ENCODE data around the gene GRID1. TPM values are rescaled to one million over a fixed set of nuclear protein-coding genes. Genes with fewer than 3 reads are reported as not detected.

The GRID1 gene
- total and polyA plus RNA-seq, 4 donors, result 1.1 to 3.8 TPM; not detected in 2

GRCh38 chr10:86403183-86403797 lies 36.7 kb upstream of the GRID1 start:
- WGBS, 2 donors, result 39 to 45% methylated on average over 6 of the region's 6 CpGs
- H3K4me1 ChIP-seq (ENCODE audit: control insufficient read depth in 1 of 2, insufficient read depth in 2 of 2, low read length in 2 of 2), result peaks cover 0 to 2% of the 10 kb centered on the region in 2 donors
- no peak overlapping the region for H3K4me3 ChIP-seq (ENCODE audit: low read length in 2 of 2)
- no peaks in the 10 kb centered on the region for H3K9me3 ChIP-seq (ENCODE audit: control insufficient read depth, low read length)
- DNase-seq (no peak), ATAC-seq (ENCODE audit: low FRiP score) (no peak)
- no peaks in the 10 kb centered on the region for H3K27me3 ChIP-seq (ENCODE audit: control insufficient read depth in 1 of 2, insufficient read depth in 2 of 2, low read length in 1 of 2)
- no peak overlapping the region for H3K27ac ChIP-seq (ENCODE audit: low read depth in 1 of 2, low read length in 2 of 2)
- intact Hi-C loops (cut with DNase I), result loop anchor here (5.0 to 10.0 kb wide), 6 partner anchors 44 to 279 kb away; partner anchors contain the start of genes LDB3 (in 1 of the 2) and WAPL (in 1 of the 2)
- no peaks in the 10 kb centered on the region for H3K36me3 ChIP-seq (ENCODE audit: control insufficient read depth in 1 of 2, insufficient read depth in 2 of 2, low read length in 1 of 2)

- intact Hi-C loops (cut with DNase I), result loop anchor here (5.0 to 10.0 kb wide), 6 partner anchors 45 to 280 kb away; partner anchors contain the start of genes LDB3 (in 1 of the 2) and WAPL (in 1 of the 2)
- Histone ChIP-seq H3K4me3 (ENCODE audit: low read length in 2 of 2) (no peak overlapping the region), H3K9me3 (ENCODE audit: control insufficient read depth, low read length) (no peaks in the 10 kb centered on the region), H3K27ac (ENCODE audit: low read depth in 1 of 2, low read length in 2 of 2) (peak overlapping the region in 1 of 2 donors; percentile 20), H3K27me3 (ENCODE audit: control insufficient read depth in 1 of 2, insufficient read depth in 2 of 2, low read length in 1 of 2) (no peaks in the 10 kb centered on the region), H3K36me3 (ENCODE audit: control insufficient read depth in 1 of 2, insufficient read depth in 2 of 2, low read length in 1 of 2) (no peaks in the 10 kb centered on the region), H3K4me1 (ENCODE audit: control insufficient read depth in 1 of 2, insufficient read depth in 2 of 2, low read length in 2 of 2) (peaks cover 0 to 2% of the 10 kb centered on the region in 2 donors)
- WGBS, 2 donors, result 5 to 6% methylated on average over 18 of the region's 18 CpGs
- DNase-seq, result peak in 1 of 2 donors; percentile 60
- no peak for ATAC-seq (ENCODE audit: low FRiP score)
Observed at GRCh38 chr10:86402283-86402941, 35.8 kb upstream of the GRID1 start.

- ATAC-seq (ENCODE audit: low FRiP score) (no peak), DNase-seq (peak in 1 of 2 donors; percentile 59)
- Histone ChIP-seq H3K27me3 (ENCODE audit: control insufficient read depth in 1 of 2, insufficient read depth in 2 of 2, low read length in 1 of 2) (no peaks in the 10 kb centered on the region), H3K4me1 (ENCODE audit: control insufficient read depth in 1 of 2, insufficient read depth in 2 of 2, low read length in 2 of 2) (peaks cover 0 to 2% of the 10 kb centered on the region in 2 donors), H3K27ac (ENCODE audit: low read depth in 1 of 2, low read length in 2 of 2) (peak overlapping the region in 1 of 2 donors; percentile 20), H3K9me3 (ENCODE audit: control insufficient read depth, low read length) (no peaks in the 10 kb centered on the region), H3K36me3 (ENCODE audit: control insufficient read depth in 1 of 2, insufficient read depth in 2 of 2, low read length in 1 of 2) (no peaks in the 10 kb centered on the region), H3K4me3 (ENCODE audit: low read length in 2 of 2) (peak overlapping the region in 1 of 2 donors; percentile 37)
- intact Hi-C loops (cut with DNase I), result loop anchor here (5.0 to 10.0 kb wide), 6 partner anchors 46 to 281 kb away; partner anchors contain the start of genes LDB3 (in 1 of the 2) and WAPL (in 1 of the 2)
- 11 to 13% methylated on average over 20 to 27 of the region's 27 CpGs for WGBS, 2 donors
Observed at GRCh38 chr10:86401588-86402282, 35.1 kb upstream of the GRID1 start.

GRCh38 chr10:86400705-86401587 lies 34.4 kb upstream of the GRID1 start:
- ATAC-seq (ENCODE audit: low FRiP score), result peak; percentile 53
- Histone ChIP-seq H3K27me3 (ENCODE audit: control insufficient read depth in 1 of 2, insufficient read depth in 2 of 2, low read length in 1 of 2) (no peaks in the 10 kb centered on the region), H3K4me1 (ENCODE audit: control insufficient read depth in 1 of 2, insufficient read depth in 2 of 2, low read length in 2 of 2) (peaks cover 0 to 2% of the 10 kb centered on the region in 2 donors), H3K36me3 (ENCODE audit: control insufficient read depth in 1 of 2, insufficient read depth in 2 of 2, low read length in 1 of 2) (no peaks in the 10 kb centered on the region), H3K9me3 (ENCODE audit: control insufficient read depth, low read length) (no peaks in the 10 kb centered on the region), H3K27ac (ENCODE audit: low read depth in 1 of 2, low read length in 2 of 2) (peak overlapping the region; percentile 15 to 74), H3K4me3 (ENCODE audit: low read length in 2 of 2) (peak overlapping the region; percentile 38 to 54)
- intact Hi-C loops (cut with DNase I), result loop anchor here (5.0 to 10.0 kb wide), 6 partner anchors 46 to 281 kb away; partner anchors contain the start of genes LDB3 (in 1 of the 2) and WAPL (in 1 of the 2)
- WGBS, 2 donors, result 0 to 1% methylated on average over 59 to 76 of the region's 76 CpGs
- peak; percentile 83 to 88 for DNase-seq

GRCh38 chr10:86399879-86400704 lies 33.5 kb upstream of the GRID1 start:
- ATAC-seq (ENCODE audit: low FRiP score), result peak; percentile 96
- peak overlapping the region; percentile 38 to 54 for H3K4me3 ChIP-seq (ENCODE audit: low read length in 2 of 2)
- H3K36me3 ChIP-seq (ENCODE audit: control insufficient read depth in 1 of 2, insufficient read depth in 2 of 2, low read length in 1 of 2), result no peaks in the 10 kb centered on the region
- H3K9me3 ChIP-seq (ENCODE audit: control insufficient read depth, low read length), result no peaks in the 10 kb centered on the region
- intact Hi-C loops (cut with DNase I), result loop anchor here (1.0 to 10.0 kb wide), 7 partner anchors 47 to 282 kb away; partner anchors contain the start of genes LDB3 (in 1 of the 2) and WAPL (in 1 of the 2)
- no peaks in the 10 kb centered on the region for H3K27me3 ChIP-seq (ENCODE audit: control insufficient read depth in 1 of 2, insufficient read depth in 2 of 2, low read length in 1 of 2)
- peak overlapping the region; percentile 15 to 74 for H3K27ac ChIP-seq (ENCODE audit: low read depth in 1 of 2, low read length in 2 of 2)
- H3K4me1 ChIP-seq (ENCODE audit: control insufficient read depth in 1 of 2, insufficient read depth in 2 of 2, low read length in 2 of 2), result peaks cover 0 to 2% of the 10 kb centered on the region in 2 donors
- 0 to 1% methylated on average over 50 to 90 of the region's 90 CpGs for WGBS, 2 donors
- peak; percentile 98 to 99 for DNase-seq

- Histone ChIP-seq H3K36me3 (ENCODE audit: control insufficient read depth in 1 of 2, insufficient read depth in 2 of 2, low read length in 1 of 2) (no peaks in the 10 kb centered on the region), H3K9me3 (ENCODE audit: control insufficient read depth, low read length) (no peaks in the 10 kb centered on the region), H3K4me3 (ENCODE audit: low read length in 2 of 2) (no peak overlapping the region), H3K27me3 (ENCODE audit: control insufficient read depth in 1 of 2, insufficient read depth in 2 of 2, low read length in 1 of 2) (no peaks in the 10 kb centered on the region), H3K4me1 (ENCODE audit: control insufficient read depth in 1 of 2, insufficient read depth in 2 of 2, low read length in 2 of 2) (peaks cover 0 to 2% of the 10 kb centered on the region in 2 donors), H3K27ac (ENCODE audit: low read depth in 1 of 2, low read length in 2 of 2) (peak overlapping the region in 1 of 2 donors; percentile 14)
- intact Hi-C loops (cut with DNase I), result loop anchor here in 1 of 2 donors (1.0 kb wide), 1 partner anchor 186 kb away; no protein-coding TSS in a partner anchor
- DNase-seq, result no peak
- no peak for ATAC-seq (ENCODE audit: low FRiP score)
- WGBS, 2 donors, result 28 to 31% methylated on average over 9 of the region's 9 CpGs
Observed at GRCh38 chr10:86399514-86399878, 32.9 kb upstream of the GRID1 start.

GRCh38 chr10:86397120-86397519 lies 30.5 kb upstream of the GRID1 start:
- ATAC-seq (ENCODE audit: low FRiP score), result no peak
- Histone ChIP-seq H3K4me1 (ENCODE audit: control insufficient read depth in 1 of 2, insufficient read depth in 2 of 2, low read length in 2 of 2) (no peaks in the 10 kb centered on the region), H3K27ac (ENCODE audit: low read depth in 1 of 2, low read length in 2 of 2) (no peak overlapping the region), H3K4me3 (ENCODE audit: low read length in 2 of 2) (no peak overlapping the region), H3K36me3 (ENCODE audit: control insufficient read depth in 1 of 2, insufficient read depth in 2 of 2, low read length in 1 of 2) (no peaks in the 10 kb centered on the region), H3K27me3 (ENCODE audit: control insufficient read depth in 1 of 2, insufficient read depth in 2 of 2, low read length in 1 of 2) (no peaks in the 10 kb centered on the region), H3K9me3 (ENCODE audit: control insufficient read depth, low read length) (no peaks in the 10 kb centered on the region)
- DNase-seq, result no peak
- WGBS, 2 donors, result 81 to 82% methylated on average over 7 of the region's 7 CpGs
- intact Hi-C loops (cut with DNase I), result no loop called here
